GM11168 (cell line): ENCODE results near the gene FRMPD4.
"Not testable (repeated sequence)": the region's sequence is repeated elsewhere in the genome, so short reads cannot be mapped to it uniquely, and the experiment has no call there.

ENCODE experiments used
- in situ Hi-C: fragments of 300-500 bp; cut with MboI; formaldehyde crosslinking; loops from one replicate; pipeline ENCODE4 v1.12.0; 2022; ENCODE audit warnings: low sequenced_read_pairs; ENCODE audit not compliant: unreplicated experiment

FRMPD4 gene

DNA sequence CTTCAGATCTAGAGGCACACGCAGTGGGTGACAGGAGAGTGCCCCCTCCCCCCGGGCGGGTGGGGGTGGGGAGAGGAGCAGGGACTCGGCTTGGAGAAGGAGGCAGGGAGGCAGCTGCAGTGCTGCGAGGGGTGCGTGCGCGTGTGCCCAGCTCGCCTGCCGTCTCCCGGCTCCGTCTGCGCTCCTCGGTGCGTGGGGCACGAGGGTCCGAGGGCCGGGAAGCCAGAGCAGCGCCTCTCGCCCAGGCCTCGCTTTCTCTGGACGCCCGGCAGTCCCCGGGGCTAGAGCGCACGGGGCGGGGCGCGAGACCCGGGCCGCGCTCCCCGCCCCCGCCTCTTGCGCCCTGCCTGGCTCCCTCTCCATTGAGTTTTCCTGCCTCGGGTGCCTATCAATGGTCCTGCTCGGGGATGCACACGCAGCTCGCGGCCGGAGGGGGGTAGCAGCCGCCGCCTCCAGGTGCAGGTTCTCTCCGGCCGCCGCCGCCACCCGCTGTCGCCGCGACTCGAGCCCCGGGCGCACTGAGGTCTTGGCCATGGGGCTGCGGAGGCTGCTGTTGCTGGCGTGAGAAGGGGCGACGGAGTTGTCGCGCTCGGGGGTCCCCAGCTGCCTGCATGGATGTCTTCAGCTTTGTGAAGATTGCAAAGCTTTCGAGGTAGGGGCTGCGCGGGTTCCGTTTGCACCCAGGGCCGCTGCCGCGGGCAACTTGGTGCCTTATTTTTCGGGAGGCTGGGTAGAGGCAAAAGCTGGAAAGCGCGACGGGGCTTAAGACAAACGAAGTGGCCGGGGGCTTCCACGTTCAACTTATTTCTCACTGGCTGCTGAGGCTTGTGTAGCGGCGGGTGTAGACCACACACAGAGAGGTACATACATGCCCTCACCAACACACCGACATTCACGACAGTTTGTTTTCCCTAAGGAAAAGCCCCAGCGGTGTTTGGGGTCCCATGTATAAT is at the start of gene FRMPD4:
Gene FRMPD4, plus strand, starts transcription at position 113 of the 953 bp plus-strand sequence. Its CDS starts 499 bp downstream, at position 612.
- in situ Hi-C loops: no loop called here

DNA sequence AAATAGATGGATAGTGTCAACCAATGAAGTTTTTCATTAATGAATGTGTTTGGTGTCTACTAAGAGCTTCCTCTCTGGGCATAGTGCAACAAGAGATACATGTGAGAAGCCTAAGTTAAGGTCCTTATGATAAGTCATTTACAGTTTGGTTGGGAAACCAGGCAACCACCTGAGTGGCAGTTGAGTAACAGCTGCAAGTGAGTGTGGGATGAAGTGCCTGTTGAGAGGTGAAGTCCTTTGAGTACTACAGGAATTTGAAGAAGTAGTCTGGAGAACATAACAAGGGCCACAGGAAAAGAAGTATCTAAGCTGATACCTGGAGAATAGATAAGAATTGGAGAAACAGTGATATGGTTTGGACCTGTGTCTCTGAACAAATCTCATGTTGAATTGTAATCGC is 48.5 kb upstream of the FRMPD4 start:
- in situ Hi-C loops: loop anchor here (25.0 kb wide), 1 partner anchor 623 kb away; no protein-coding TSS in a partner anchor

DNA sequence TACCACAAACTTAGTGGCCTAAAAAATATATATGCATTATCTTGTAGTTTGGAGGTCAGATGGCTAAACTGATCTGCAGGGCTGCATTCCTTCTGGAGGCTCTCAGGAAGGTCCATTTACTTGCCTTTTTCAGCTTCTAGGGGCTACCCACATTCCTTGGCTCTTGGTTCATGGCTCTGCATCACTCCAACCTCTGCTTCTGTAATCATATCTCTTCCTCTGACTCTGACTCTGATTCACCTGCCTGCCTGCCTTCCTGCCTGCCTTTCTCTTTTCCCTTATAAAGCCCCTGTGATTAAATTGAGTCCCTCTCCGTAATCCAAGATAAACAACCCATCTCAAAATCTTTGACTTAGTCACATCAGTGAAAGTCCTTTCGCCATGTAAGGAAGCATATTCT is 25.0 kb upstream of the FRMPD4 start:
- in situ Hi-C loops: no loop called here

DNA sequence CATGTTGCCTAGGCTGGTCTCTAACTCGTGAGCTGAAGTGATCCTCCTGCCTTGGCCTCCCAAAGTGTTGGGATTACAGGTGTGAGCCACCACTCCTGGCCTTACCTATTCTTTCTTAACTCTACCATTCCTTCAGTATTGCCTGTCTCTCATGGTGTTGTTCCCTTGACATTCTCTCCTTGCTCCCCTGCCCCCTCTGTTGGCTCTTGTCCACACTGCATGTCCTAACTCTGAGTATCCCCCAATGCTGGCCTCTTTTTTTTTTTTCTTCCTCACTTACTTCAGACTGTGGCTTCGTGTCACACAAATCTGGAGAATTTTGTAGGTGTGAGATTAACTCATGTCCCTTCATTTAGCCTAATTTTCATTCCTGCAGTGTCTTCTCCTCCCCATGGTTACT is 22.9 kb upstream of the FRMPD4 start:
- in situ Hi-C loops: no loop called here

DNA sequence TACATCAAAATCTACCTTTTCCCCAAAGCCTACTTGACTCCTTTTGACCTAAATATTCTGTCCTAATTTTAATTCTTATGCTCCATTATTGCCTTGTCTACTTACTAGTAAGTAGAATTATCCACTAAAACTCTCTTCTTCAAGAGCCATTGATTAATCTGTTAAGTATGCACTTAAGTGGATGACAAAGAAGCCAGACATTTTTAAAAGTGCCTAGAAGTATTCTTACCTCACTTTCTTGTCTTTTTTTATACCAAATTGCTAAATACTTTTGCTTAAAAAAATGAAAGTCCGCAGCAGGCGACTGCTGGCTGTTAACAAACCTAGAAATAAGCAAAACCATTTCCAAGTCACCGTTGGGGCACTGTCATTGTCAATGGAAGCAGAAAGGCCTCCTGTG is 20.1 kb upstream of the FRMPD4 start:
- in situ Hi-C loops: no loop called here

DNA sequence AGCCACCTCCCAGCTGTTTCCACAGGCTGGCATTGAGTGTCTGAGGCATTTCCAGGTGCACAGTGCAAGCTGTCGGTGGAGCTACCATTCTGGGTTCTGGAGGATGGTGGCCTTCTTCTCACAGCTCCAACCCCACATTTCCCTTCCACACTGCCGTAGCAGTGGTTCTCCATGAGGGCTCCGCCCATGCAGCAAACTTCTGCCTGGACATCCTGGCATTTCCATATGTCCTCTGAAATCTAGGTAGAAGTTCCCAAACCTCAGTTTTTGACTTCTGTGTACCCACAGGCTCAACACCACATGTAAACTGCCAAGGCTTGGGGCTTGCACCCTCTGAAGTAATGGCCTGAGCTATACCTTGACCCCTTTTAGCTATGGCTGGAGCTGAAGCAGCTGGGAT is 10.3 kb upstream of the FRMPD4 start:
- in situ Hi-C loops: no loop called here

DNA sequence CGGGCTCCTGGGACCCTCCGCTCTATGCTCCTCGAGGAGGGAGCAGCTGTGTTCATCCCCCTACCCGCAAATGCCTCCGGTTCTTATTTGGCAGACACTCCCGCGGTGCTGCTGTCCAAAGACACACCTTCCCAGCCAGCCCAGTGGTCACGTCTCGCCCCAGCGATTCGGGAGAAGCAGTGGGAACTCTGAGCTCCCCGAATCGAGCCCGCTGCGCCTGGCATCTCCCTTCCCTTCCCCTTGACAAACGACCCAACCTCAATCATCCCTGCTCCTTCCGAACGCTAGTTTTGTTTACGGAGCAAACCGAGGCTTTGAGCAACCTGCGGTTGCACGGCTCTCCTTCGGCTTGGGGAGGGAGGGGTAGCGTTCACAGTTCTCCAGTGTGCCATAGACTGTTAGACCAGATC is 317 bp upstream of the FRMPD4 start:
- in situ Hi-C loops: no loop called here

DNA sequence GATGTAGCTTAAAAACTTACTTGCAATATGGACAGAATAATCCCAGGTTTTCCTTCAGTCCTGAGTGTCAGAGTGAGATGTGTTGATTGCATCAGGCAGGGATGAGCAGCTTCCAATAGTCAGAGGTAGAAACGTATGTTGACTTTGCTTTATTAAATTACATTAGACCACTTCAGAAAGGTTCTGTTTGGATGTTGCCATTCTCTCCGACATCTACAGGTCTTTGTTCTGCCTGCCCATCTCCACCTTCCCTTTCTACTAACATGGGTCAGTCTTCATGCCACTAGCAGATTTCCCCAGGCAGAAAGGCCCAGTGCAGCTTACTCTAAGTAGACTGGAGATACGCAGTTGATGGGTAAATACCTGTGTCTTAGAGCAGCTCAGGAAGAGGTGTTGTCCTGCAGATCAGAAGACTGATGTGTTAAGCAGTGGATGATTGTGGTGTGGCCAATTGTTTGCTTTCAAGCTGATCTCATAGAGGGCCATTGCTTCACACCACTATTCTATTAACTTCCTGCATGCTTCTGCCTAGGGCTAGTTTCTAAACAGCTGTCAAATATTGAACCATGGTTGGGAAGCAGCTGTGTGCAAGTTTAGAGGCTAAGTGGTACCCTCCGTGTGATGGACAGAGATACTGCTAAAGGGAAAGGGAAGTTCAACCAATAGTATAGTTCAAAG is 1.8 kb downstream of the FRMPD4 start:
- in situ Hi-C loops: no loop called here

DNA sequence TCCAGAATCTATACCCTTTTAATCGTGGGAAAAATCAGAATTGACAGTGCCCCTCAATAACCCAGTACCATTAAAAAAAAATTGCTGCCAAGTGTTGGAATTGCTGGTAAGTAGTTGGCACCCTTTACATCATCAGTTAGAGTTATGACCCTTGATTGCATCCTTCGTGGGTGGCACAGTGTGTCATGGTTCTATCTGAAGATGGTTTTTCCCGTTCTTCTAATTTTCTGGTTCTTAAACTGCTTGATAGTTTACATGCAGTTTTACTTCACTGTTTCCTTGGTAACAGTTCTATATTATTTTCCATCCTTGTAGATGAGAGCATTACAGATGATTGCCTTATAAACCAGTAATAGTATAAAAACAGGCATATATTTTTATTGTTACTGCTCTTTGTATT is 3.2 kb downstream of the FRMPD4 start:
- in situ Hi-C loops: no loop called here

DNA sequence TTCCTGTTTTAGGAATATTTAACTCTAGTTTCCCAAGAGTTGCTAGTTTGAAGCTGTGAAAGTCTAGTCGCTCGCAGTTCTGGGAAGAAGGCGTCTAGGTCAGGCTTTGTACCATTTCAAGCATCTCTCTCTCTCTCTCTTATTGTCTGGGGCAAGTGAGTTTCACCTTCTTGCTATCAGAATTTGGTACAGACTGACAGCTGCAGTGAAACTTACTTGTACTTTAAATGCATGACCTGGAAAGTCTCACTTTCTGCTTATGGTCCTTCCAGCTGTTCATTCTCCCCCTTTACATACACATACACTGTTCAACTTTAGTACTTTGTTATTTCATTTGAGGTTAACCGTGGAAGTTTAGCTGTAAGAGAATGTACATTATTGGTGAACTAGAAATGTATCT is 4.4 kb downstream of the FRMPD4 start:
- in situ Hi-C loops: no loop called here

DNA sequence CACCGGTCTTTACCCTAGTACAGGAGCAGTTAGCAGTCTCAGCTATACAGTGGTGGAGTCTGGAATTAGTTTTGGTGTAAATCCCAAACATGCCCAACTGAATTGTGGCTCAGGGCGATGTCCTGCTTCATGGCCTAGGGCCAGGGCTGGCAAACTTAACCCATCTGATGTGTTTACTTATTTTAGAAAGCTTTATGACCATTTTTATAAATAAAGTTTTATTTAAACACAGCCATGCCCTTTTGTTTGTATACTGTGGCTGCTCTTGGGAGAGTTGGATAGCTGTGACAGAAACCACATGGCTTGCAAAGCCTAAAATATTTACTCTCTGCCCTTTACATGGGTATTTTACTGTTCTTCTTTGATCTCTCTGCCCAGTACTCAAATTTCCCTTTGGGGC is 7.1 kb downstream of the FRMPD4 start:
- in situ Hi-C loops: no loop called here

DNA sequence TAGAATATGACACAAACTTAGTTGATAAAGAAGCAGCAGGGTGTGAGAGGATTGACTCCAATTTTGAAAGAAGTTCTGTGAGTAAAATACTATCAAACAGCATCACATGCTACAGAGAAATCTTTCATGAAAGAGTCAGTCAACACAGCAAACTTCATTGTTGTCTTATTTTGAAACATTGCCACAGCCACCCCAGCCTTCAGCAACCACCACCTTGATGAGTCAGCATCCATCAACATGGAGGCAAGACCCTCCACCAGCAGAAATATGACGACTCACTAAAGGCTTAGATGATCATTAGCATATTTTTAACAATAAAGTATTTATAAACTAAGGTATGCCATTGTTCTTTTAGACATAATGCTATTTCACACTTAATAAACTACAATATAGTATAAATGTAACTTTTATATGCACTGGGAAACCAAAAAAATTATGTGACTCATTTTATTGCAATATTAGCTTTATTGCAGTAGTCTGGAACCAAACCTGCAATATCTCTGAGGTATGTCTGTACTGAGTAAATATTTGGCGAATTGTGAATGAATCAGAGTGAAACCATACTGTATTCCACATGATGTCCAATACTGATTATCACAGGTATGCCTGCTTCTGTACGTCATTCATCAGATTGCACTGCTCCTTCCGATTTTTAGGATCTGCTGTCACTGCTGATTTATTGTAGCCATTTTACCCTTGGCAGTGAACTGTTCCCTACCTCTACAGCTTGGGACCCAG is 11.6 kb downstream of the FRMPD4 start:
- in situ Hi-C loops: no loop called here

DNA sequence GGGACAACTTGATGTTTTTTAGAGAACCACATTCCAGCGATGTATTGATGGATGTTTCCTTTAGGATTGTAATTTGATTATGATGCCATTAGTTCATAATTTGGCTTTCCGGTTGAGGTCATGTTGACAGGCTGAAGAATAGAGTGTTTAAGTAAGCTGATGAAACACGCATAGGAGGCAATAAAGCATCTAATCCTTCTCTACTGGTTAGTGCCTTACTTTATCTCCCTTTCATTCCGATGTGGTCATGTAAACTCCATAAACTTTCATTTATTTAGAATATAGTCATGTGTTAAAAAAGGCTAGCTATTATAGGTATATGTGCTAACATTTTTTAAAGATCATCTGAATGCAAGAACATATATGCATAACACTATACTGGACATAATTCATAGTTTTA is 15.0 kb downstream of the FRMPD4 start:
- in situ Hi-C loops: no loop called here

DNA sequence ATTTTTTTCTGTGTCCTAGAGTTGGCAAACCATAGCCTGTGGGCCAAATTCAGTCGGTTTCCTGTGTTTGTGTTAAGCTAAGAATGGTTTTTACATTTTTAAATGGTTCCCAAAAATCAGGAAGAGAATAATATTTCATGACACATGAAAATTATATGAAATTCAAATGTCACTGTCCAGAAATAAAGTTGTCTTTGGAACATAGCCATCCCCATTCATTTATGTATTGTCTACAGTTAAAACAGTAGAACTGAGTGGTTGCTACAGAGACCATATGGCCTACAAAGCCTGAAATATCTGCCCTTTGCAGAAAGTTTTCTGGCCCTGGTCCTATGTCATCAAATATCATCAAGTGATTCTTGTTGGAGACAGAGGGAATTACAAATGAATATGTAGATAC is 15.5 kb downstream of the FRMPD4 start:
- in situ Hi-C loops: no loop called here

DNA sequence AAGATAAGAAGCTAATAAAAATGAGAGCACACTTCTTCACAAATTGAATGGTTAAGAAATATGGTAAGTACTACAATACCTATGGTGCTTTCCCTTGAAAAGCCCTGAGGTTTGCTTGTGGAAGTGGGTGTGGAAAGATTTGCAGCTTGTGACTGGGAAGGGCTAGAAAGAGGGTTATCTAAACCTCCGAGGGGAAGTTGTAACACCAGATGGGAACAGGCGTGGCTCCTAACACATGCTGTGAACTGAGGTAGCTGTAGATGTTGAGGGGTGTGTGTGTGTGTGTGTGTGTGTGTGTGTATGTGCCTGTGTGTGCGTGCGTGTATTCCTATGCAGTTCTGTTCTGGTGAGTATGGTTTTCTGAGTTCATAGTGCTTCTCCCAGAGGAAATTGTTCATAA is 21.5 kb downstream of the FRMPD4 start:
- in situ Hi-C loops: no loop called here

DNA sequence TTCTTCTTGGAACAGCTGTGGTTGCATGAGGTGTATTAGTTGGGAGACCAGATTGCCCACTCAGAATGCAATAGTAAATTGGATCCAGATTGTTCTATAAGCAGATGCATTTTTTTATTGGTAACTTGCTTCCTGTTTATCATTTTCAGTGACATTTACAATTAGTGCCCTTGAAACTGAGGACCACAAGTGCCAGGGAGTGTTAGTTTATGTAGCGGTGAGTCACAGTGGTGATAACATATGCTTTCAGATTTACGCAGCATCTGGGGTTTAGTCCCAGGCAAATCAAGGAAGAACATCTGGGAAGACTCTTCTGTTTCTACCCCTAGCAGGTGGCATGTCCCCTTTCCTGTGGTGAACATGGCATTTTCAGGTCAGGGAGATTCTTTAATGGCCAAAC is 24.1 kb downstream of the FRMPD4 start:
- in situ Hi-C loops: no loop called here

DNA sequence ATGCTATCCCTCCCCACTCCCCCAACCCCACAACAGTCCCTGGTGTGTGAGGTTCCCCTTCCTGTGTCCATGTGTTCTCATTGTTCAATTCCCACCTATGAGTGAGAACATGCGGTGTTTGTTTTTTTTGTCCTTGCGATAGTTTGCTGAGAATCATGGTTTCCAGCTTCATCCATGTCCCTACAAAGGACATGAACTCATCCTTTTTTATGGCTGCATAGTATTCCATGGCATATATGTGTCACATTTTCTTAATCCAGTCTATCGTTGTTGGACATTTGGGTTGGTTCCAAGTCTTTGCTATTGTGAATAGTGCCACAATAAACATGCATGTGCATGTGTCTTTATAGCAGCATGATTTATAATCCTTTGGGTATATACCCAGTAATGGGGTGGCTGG is 25.9 kb downstream of the FRMPD4 start:
- in situ Hi-C loops: not testable (repeated sequence)

DNA sequence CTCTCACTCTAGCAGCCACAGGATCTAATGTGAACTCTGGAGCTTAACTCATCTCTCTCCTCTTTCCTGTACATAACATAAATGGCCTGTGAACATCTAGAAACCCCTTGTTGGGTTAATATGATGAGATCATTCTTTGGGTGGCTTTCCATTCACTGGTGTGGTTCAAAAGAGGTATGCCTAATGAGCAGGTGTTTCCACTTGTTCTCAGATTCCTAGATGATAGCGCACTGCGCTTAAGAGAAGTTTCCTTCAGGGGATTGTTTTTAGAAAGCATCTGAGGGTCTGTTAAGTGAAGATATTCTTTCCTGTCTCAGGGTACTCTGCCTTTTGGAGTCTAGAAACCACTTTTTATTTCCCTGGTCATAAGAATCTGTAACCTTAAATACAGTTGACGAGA is 32.5 kb downstream of the FRMPD4 start:
- in situ Hi-C loops: no loop called here

DNA sequence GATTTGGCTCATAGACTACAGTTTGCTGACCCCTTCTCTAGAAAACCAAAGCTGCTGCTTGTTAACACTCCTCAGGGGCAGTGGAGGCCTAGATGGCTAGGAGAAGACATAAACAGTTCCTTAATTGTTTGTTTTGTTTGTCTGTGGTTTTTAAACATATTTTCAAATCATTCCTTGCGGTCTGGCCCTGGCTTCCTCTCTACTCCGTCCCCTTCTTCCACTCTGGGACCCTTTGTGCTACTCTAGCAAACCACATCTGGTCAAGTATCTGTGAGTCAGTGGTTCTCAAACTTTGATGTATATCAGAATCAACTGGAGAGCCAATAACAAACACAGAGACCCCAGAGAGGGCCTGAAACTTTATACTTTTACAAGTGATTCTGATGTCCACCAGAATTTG is 36.1 kb downstream of the FRMPD4 start:
- in situ Hi-C loops: no loop called here

DNA sequence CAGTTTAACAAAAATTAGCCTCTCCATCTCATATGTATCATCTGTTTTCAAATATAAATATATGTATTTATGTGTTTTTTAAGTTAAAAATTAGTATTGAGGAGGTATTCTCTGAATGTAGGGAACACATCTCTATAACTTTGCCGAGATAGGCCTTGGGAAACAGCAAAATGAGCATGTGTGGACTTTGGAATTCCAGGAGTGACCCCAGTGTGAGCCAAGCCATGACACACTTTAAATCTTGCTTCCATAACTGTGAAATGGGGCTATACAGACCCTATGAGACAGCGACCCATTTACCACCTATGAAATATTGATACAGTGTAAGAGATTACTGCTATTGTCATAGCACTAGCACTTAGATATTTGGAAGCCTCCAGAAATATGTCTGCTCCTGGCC is 58.8 kb downstream of the FRMPD4 start:
- in situ Hi-C loops: no loop called here

DNA sequence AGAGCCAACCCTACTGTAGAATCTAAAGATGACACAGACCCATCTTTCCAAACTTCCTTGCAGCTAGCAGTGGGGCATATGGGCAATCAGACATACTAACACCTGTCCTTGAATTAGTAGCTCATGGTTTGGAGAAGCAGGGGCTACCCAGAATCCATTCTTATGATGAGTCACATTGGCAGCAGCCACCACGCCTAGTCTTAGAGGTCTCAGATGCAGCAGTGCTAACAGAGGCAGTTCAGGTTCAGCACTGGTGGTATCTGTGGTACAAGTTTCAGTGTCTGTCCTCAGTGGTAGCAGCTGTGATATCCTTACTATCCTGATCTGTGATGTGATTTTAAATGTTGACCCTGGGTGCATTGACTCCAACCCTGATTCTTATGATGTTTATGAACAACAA is 68.1 kb downstream of the FRMPD4 start:
- in situ Hi-C loops: loop anchor here (25.0 kb wide), 1 partner anchor 2006 kb away; no protein-coding TSS in a partner anchor
